ENCODE measurements around the gene EXD3.

The EXD3 gene

GRCh38 chr9:137266585-137267453 lies 156.1 kb downstream of the EXD3 start:
- no peak for DNase-seq (ENCODE audit: low read depth)
- H3K4me3 ChIP-seq (ENCODE audit: low read depth, low read length): no peak overlapping the region
- no peak for TF ChIP-seq CTCF (IDR thresholded peaks at IDR 0.05; ENCODE audit: control insufficient read depth, extremely low read depth, insufficient read depth)

- no peak overlapping the region for H3K4me3 ChIP-seq (ENCODE audit: low read depth, low read length)
- TF ChIP-seq CTCF (IDR thresholded peaks at IDR 0.05; ENCODE audit: control insufficient read depth, extremely low read depth, insufficient read depth): no peak
- no peak for DNase-seq (ENCODE audit: low read depth)
Observed at GRCh38 chr9:137266162-137266527, 156.8 kb downstream of the EXD3 start.

GRCh38 chr9:137265496-137266161 lies 157.3 kb downstream of the EXD3 start:
- TF ChIP-seq CTCF (IDR thresholded peaks at IDR 0.05; ENCODE audit: control insufficient read depth, extremely low read depth, insufficient read depth): no peak
- no peak overlapping the region for H3K4me3 ChIP-seq (ENCODE audit: low read depth, low read length)
- DNase-seq (ENCODE audit: low read depth): no peak

- TF ChIP-seq CTCF (IDR thresholded peaks at IDR 0.05; ENCODE audit: control insufficient read depth, extremely low read depth, insufficient read depth): no peak
- DNase-seq (ENCODE audit: low read depth): no peak
- no peak overlapping the region for H3K4me3 ChIP-seq (ENCODE audit: low read depth, low read length)
Observed at GRCh38 chr9:137264067-137264466, 158.9 kb downstream of the EXD3 start.

GRCh38 chr9:137263506-137263905 lies 159.5 kb downstream of the EXD3 start:
- H3K4me3 ChIP-seq (ENCODE audit: low read depth, low read length): no peak overlapping the region
- no peak for TF ChIP-seq CTCF (IDR thresholded peaks at IDR 0.05; ENCODE audit: control insufficient read depth, extremely low read depth, insufficient read depth)
- DNase-seq (ENCODE audit: low read depth): no peak

GRCh38 chr9:137262909-137263285 lies 160.1 kb downstream of the EXD3 start:
- H3K4me3 ChIP-seq (ENCODE audit: low read depth, low read length): no peak overlapping the region
- DNase-seq (ENCODE audit: low read depth): no peak
- no peak for TF ChIP-seq CTCF (IDR thresholded peaks at IDR 0.05; ENCODE audit: control insufficient read depth, extremely low read depth, insufficient read depth)
